H1 (cell line): ENCODE results near the gene CARD11. TPM values are rescaled to one million over a fixed set of nuclear protein-coding genes. Genes with fewer than 3 reads are reported as not detected.

ENCODE experiments used
- ATF2 ChIP-seq: IDR thresholded peaks from 2 replicates; pipeline ENCODE4 v1.6.1; 2012; ENCODE audit warnings: low read length, inconsistent platforms
- CHD7 ChIP-seq: fragments of 300-600 bp; sonication (generic); IDR thresholded peaks from 2 replicates; pipeline ENCODE4 v1.7.1; 2012; ENCODE audit warnings: low read length, moderate library complexity, mild to moderate bottlenecking, inconsistent platforms; ENCODE audit not compliant: insufficient replicate concordance
- GTF2F1 ChIP-seq: IDR thresholded peaks from 2 replicates; pipeline ENCODE4 v1.6.1; 2012; ENCODE audit warnings: low read depth, low read length, improper control_type of control experiment, borderline replicate concordance
- KDM4A ChIP-seq: IDR thresholded peaks from one replicate; pipeline ENCODE4 v1.7.1; 2012; ENCODE audit warnings: low read depth, mild to moderate bottlenecking, moderate library complexity, low read length, inconsistent platforms; ENCODE audit not compliant: severe bottlenecking
- MAFK ChIP-seq: IDR thresholded peaks from 2 replicates; pipeline ENCODE4 v1.6.1; 2012; ENCODE audit warnings: low read depth, mild to moderate bottlenecking, improper control_type of control experiment, low read length
- MAX ChIP-seq: IDR thresholded peaks from 2 replicates; pipeline ENCODE4 v1.6.1; 2012; ENCODE audit warnings: inconsistent platforms
- SAP30 ChIP-seq: fragments of 300-600 bp; sonication (generic); IDR thresholded peaks from 2 replicates; pipeline ENCODE4 v1.7.1; 2012; ENCODE audit warnings: low read length, moderate library complexity, mild to moderate bottlenecking, inconsistent platforms; ENCODE audit not compliant: insufficient read depth, insufficient replicate concordance
- polyA plus RNA-seq, 7 experiments: library from polyadenylated mRNA; depleted of rRNA in 3 of 7; stranded (reverse) in 5 of 7; unstranded in 2 of 7; fragments of >200 nt in 5 of 7; fragments of 200-250 nt in 2 of 7; gene quantifications; 1 replicate in 5 of 7; 2 replicates in 1 of 7; 4 replicates in 1 of 7; pipeline versions ENCODE4 v1.2.1 to v1.2.3, GENCODE V29; 2011 to 2013; ENCODE audit warnings: missing spikeins in 2 of 7, mixed read lengths in 2 of 7
- total RNA-seq: library from RNA; stranded (reverse); fragmentation: NEBNext Ultra II Directional; extraction: Animal tissue kit (Norgen Biotek cat#: 25700); gene quantifications from 2 replicates; pipeline ENCODE4 v1.2.1, GENCODE V29; 2021

Gene CARD11
- total and polyA plus RNA-seq, 2 of the 8 experiments (the other 6 are each of a cell fraction or from before 2014, with no cell fraction given) = 12.6 to 29.8 TPM

- no peak for TF ChIP-seq CHD7
- no peak for TF ChIP-seq MAX
- no peak for TF ChIP-seq GTF2F1
- TF ChIP-seq ATF2 = no peak
- no peak for TF ChIP-seq MAFK
- TF ChIP-seq KDM4A = no peak
- TF ChIP-seq SAP30 = no peak
Measured at GRCh38 chr7:3027005-3027845, 16.4 kb downstream of the CARD11 start (continued).
